Measurements from ENCODE around the gene RXFP3.
A peak's percentile ranks its signal among the peaks of the same experiment; 100 is the strongest.
"Not testable (repeated sequence)": the region's sequence is repeated elsewhere in the genome, so short reads cannot be mapped to it uniquely, and the experiment has no call there.

The RXFP3 gene

DNA sequence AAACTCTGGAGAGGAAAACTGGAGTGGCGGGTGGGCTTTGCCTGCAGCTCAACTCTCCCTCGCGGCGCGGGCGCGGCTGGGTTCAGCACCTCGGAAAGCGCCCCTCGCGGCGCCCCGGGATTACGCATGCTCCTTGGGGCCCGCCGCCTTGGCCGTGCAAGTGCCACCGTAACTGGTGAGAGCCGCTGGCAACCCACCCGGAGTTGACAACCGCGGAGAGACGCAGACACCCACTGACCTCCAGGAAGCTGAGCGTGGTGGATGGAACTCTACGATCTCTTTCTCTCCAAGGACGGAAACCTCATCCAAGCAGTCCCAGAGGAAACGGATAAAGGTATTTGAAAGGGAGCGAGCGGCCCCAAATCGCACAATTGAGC, 194 bp upstream of the RXFP3 start:
- DNase-seq (ENCODE audit: low read depth), result no peak

DNA sequence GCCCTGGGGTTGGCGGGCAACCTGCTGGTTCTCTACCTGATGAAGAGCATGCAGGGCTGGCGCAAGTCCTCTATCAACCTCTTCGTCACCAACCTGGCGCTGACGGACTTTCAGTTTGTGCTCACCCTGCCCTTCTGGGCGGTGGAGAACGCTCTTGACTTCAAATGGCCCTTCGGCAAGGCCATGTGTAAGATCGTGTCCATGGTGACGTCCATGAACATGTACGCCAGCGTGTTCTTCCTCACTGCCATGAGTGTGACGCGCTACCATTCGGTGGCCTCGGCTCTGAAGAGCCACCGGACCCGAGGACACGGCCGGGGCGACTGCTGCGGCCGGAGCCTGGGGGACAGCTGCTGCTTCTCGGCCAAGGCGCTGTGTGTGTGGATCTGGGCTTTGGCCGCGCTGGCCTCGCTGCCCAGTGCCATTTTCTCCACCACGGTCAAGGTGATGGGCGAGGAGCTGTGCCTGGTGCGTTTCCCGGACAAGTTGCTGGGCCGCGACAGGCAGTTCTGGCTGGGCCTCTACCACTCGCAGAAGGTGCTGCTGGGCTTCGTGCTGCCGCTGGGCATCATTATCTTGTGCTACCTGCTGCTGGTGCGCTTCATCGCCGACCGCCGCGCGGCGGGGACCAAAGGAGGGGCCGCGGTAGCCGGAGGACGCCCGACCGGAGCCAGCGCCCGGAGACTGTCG, 976 bp downstream of the RXFP3 start:
- DNase-seq (ENCODE audit: low read depth), result no peak

DNA sequence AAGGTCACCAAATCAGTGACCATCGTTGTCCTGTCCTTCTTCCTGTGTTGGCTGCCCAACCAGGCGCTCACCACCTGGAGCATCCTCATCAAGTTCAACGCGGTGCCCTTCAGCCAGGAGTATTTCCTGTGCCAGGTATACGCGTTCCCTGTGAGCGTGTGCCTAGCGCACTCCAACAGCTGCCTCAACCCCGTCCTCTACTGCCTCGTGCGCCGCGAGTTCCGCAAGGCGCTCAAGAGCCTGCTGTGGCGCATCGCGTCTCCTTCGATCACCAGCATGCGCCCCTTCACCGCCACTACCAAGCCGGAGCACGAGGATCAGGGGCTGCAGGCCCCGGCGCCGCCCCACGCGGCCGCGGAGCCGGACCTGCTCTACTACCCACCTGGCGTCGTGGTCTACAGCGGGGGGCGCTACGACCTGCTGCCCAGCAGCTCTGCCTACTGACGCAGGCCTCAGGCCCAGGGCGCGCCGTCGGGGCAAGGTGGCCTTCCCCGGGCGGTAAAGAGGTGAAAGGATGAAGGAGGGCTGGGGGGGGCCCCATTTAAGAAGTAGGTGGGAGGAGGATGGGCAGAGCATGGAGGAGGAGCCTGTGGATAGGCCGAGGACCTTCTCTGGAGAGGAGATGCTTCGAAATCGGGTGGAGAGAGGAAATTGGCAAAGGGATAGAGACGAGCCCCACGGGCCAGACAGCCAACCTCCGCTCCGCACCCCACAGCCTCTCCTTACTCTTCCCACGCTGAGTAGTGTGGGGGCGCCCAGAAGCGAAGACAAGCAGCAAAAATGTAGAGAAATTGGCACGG, 1.7 kb downstream of the RXFP3 start:
- no peak for DNase-seq (ENCODE audit: low read depth)

DNA sequence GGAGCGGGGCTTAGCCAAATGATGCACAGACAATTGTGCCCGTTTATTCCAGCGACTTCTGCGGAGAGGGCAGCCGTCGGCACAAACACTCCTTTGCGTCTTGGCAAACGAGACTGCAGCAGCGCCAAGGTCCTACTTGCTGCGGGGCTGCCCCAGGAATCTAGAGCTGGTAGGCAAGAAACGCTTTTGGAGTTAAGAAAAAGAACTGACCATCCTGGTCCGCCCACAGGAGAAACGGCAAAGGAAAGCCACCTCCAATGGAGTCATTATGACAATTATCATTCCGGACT, 2.3 kb downstream of the RXFP3 start:
- DNase-seq (ENCODE audit: low read depth), result no peak

DNA sequence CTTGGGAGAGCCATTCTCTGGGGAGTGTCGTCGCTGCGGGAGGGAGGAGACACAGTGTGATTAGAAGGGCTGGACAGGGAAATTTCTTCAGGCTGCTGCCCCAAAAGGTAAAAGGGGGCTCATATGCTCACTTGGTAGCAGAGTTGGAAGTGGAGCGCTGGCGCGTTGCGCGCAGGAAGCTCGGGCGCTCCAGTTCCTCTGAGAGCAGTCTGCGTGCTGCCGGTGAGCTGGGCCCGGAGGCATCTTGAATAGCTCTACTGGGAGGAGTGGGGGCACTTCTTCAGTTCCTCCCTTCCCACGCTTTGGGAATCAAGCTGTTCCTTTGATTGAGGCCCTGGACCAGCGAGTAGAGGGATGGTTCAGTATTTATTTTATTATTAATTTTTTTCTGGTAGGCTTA, 2.7 kb downstream of the RXFP3 start:
- no peak for DNase-seq (ENCODE audit: low read depth)

DNA sequence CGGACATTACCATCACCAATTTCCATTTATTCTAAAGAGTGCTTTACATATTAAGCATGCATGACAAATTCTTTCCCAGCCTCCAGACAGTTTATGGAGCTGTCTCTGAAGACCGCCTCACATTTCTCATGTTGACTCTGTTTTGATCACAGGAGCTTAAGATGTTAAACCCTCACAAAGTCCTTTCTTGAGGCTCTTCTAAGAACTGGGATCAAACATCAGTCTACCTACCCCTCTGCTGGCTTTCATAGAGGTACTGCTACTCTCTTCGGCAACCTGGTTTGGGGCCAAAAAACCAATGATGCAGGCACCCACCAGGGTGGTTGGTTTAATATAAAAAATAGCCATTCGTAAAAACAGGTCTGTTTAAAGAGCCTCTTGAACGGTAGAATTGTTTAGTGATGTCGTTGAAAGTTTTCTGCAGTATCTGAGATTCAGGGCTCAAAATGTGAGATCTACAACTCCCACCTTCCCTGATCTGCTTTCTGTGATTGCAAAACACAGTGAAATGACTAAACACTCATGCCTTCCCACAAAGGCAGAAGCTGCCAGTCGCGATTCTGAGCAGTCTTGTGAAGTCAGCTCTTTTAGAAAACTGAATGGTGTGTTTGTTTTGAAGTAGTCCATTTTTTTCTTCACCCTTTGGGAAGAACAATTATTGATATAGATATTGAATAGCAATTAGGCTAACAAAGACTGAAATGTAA, 3.5 kb downstream of the RXFP3 start:
- DNase-seq (ENCODE audit: low read depth), result peak; percentile 14

DNA sequence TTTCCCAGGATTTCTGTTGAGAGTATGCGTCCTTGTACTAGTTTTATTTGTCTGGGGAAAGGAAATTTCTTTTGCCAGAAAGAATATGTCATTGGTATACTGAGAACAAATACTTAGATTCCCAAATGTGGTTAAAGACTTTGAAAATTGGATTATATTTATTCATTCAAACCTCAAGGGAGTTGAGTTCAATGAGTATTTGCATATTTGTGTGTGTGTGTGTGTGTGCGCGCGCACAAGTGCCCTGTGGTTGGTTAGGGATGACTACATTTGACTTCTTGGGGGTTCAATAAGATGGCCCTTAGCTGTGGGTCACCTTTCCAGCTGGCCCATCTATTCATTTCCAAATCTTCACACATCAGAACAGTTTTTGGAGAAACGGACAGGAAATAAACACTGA, 4.9 kb downstream of the RXFP3 start:
- no peak for DNase-seq (ENCODE audit: low read depth)

DNA sequence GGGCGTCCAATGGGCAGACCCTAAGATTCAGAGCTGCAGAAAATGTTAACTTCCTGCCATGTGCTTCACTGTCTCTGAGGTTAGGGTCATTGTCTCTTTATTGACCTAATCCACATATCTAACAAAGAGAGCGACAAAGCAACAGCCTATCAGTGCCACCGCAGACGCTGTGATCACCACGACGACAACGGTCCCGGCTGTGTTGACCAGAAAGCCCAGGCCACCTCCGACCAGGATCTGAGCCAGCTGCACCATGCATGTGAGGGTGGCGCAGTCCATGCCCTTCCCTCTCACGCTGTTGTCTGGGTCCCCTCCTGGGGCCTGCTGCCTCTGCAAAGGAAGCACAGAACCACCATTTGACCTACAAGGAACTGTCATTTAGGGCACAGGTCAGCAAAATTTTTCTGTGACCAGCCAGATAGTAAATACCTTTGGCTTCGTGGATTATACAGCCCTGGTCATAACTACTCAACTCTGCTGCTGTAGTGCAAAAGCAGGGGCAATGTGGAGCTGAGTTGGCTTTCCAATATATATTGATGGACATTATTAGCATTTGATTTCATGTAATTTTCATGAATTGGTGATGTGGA, 8.5 kb downstream of the RXFP3 start:
- no peak for DNase-seq (ENCODE audit: low read depth)

DNA sequence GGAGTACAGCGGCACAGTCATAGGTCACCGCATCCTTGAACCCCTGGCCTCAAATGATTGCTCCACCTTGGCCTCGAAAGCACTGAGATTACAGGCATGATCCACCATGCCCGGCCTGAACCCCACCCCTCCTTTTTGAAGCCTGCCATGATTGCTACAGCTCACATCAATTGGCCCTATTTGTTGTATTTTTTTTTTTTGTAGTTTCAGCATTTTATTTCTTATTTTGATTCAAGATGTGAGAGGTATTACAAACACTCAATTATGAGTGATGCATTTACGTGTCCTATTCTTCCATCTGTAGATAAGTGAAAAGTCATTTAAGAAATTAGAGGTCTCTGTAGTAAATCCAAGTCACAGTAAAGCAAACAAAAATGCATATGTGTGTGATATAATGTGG, 16.0 kb downstream of the RXFP3 start:
- not testable (repeated sequence) for DNase-seq (ENCODE audit: low read depth)

DNA sequence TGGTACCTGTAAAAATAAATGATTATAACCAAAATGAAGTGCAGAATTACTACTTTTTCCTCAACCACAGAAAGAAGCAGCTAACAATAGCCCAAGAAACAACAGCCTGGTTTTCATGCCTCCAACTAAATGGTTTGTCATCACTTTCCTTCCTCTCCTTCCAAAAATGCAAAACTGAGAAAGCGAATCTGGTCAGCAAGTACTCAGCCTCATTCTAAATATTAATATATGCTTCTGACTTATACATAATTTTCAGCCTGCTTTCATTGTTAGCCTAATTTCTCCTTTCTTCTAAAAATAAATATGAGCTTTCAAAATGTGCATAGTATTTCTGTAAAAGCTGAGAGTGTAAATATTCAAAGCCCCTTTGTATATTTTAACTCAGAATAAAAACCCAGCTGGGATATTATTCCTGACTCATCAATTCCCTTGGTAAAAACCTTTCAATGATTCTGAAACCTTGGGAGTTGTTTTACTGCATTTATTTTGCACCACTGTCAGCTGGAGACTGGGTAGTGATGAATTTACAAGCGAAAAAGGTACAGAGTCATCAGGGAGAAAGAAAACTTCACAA, 21.5 kb downstream of the RXFP3 start:
- DNase-seq (ENCODE audit: low read depth), result no peak

DNA sequence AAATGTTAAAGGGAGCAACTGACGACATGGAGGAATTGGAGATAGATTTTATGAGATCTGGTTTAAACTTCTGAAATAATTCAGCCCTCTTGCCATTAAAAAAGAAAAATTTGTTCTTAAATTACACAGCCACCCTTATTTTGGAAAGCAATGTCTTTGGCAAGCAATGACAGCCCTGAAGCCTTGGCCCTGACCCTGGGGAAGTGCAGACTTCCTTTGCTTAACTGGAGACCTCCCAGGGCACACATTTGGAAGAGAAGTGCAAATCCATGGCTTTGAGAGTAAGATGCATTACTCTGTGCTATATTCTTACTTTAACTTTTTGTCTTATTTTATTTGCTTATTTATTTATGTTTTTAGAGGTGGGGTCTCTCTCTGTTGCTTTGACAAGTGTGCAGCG, 22.0 kb downstream of the RXFP3 start:
- DNase-seq (ENCODE audit: low read depth), result no peak

DNA sequence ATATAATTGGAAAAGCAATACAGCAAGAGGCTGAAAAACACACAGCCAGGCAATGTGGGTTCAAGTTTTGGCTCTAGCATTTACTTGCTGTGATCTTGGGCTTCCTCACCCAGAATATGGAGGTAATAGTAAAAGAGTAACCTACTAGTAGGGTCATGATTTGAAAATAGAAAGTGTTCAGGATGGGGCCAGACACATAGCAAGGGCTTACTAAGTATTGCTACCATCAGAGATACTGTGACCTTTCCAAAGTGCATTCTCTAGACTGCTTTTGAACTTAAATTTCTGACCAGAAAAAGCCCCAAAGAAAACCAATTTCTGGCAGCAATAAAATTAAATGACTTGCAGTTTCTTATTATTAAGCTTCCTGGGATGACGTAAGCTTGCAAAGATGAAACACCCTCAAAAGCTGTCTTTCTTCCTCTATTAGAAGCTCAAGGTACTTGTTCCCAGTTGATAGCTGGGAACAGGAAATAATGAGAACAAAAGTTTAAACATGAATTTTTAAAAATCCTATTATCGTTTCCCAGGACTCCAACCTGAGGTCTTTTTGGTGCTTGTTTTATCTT, 28.0 kb downstream of the RXFP3 start:
- DNase-seq (ENCODE audit: low read depth), result no peak

DNA sequence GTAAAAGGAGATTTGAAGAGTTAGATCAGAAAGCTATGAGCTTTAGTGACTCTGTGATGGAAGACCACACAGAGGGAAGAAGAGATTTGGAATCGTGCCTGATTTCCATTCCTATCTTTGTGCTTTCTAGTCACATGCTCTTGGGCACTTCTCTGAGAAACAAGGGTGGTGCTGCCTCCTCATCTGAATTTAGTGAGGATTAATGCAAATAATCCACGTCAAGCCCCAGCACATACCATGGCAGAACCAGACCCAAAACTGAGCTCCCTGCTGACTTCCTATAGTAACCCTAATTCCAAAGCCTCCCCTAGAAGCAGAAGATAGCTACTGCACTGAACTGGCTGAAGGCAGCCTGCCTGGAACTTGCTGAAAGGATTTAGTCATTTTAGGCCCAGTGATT, 30.6 kb downstream of the RXFP3 start:
- DNase-seq (ENCODE audit: low read depth), result no peak

DNA sequence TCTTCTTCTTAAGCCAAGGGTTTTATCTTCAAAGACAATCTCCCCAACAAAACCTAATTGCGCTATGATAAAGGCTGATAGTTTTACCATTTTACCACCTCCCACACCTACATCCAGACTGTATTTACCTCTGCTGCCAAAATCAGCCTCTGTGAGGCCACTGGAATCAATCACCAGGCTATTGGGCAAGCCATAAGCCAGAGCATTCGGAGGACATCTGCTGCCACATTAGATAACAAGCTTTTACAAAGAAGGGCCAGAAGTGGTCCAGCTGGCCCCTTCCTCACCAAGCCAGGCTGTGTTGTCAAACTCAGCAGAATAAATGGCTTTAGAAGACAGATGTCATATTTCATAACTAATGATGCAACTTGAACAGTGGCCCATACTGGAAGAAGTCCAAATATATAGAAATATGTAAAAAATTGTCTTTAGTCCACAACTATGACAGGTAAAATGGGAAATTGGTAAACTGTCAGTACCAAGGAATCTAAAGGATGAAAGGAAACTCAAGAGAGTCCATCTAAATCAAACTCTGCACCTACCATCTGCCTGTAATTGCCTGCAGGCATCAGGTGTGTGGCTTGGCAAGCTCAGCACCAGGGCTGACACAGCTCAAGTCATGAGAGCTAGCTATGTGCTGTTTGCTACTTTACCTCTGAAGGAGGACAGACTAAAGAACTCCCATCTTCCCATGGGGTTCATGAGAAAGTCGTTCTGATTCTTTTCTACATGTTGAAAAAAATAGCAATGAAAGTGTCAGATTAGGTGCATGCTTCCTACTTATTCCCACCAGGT, 32.2 kb downstream of the RXFP3 start:
- no peak for DNase-seq (ENCODE audit: low read depth)

DNA sequence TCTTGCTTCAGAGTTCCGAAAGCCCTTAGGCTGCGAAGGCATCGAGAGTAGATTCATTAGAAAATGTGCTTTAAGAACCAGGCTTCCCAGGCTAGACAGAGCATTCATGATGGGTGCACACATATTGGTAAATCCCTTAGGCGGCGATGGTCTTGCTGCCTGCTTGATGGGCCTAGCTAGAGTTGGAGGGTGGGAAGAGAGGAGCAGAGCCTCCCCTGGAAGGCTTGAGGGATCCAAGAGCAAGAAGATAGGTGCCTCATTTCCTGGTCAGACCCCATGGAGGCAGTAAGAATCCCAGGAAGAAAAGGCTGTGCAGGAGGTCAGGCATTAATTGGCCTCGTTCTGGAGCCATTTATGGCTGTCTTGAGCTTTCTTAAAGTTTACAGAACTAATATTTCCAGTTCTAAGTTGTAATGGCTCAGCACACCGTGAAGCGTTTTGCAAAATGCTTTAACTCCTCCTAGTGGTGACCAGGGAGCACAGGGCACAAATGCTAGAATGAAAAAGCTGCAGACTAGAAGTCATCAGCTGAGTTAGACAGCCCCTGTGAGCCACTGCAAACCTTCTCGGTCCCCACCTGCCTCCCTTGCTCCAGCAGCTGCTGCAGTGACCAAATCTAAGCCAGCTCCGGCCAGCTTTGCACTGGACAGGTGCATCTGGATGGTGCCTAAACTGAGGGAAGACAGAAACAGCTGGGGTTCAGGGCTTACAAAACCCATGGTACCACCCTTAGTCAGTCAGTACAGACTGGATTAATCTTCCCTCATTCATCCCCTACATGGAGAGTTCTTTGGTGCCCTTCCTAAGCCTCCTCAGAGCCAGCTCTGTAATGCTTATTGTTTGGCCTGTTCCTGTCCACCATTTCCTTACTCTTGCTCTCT, 33.6 kb downstream of the RXFP3 start:
- DNase-seq (ENCODE audit: low read depth), result peak; percentile 31

DNA sequence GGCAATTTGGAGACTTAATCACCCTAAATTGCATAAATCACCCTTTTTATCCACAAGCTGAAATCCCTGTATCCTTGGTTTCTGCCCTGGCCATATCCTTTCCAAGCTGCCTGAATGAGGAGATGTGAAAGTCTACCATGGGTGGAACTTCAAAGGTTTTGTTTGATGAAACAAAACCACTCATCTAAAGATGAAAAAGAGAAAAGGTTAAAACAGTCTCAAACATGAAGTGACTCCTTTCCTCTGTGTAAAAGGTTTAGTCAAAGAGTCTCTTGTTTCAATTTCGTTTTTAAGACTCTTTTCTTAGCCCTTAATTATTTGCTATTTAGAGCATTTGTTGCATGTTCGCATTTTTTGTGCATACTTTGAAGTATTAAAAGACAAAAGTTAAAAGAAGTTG, 37.1 kb downstream of the RXFP3 start:
- DNase-seq (ENCODE audit: low read depth), result no peak

DNA sequence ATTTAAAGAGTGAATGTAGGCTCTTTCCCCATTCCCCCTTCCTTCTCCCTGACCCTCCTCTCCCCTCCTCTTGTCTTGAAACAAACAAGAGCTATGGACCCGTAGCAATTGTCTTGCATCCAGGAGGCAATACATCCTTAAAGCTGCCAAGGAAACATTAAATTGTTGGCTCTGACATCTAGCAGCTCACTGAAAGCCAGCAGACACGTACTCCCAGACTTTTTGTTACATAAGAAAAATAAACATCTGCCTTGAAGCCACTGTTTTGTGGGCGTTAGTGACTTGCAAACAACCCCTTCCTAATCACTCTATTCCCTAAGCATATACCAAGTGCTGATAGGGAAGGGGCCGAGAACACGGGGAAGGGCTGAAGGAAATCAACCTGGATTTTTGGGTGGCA, 39.7 kb downstream of the RXFP3 start:
- no peak for DNase-seq (ENCODE audit: low read depth)

DNA sequence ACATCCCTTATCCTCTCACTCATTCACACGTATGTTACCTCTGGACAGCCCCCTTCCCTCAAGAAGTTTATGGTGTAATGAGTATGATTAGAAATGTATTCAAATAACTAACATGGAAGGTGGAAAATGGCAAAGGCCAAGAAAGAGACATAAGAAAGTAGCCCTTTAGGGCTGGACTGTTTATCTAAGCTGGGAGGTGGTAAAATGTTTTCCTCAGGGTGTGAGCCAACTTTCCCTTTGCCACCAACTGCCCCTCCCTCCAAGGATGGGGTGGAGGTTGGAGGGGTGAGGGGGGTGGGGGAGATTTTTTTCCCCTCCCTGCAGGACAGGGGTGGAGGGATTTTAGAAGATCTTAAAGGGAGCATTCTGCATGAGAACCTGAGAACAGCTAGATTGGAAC, 40.1 kb downstream of the RXFP3 start:
- DNase-seq (ENCODE audit: low read depth), result no peak

DNA sequence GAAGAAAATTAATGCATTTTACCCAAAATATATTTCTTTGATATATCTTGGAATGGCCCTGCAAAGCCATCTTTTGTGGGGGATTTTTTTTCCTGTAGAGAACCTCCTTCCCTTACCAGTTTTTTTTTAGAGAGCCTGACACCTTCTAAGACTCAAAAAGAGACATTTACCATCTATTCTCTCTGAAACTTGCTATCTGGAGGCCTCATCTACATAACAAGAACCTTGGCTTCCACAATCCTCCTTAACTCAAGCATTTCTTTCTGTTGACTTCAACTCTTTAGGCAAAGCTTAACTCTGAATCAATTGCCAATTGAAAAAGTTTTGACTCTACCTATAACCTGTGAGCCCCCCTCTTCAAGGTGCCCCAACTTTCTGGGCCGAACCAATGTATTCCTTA, 42.1 kb downstream of the RXFP3 start:
- no peak for DNase-seq (ENCODE audit: low read depth)

DNA sequence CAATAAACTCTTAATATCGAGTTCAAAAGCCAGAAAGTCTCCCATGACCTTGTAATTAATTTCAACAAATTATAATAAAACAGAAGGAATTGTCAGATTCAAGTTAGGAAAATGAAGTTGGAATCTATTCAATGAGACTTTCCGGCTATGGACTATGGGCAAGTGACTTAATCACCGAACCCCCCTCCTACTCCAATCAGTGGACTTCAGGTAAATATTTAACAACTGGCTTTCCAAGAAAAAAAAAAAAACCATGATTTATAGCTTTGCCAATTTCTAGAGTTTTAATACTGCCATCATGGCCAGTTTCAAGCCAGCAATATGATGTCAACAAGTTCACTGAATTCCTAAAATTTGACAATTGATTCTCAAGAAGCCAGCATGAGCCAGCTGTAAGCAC, 43.8 kb downstream of the RXFP3 start:
- no peak for DNase-seq (ENCODE audit: low read depth)
